NCI-H146 (cell line): ENCODE measurements around the gene ARHGAP26.

Experiments used
- DNase-seq: peaks from one replicate; lab custom pipeline; 2025; lab: John Stamatoyannopoulos, UW

The ARHGAP26 gene

DNA sequence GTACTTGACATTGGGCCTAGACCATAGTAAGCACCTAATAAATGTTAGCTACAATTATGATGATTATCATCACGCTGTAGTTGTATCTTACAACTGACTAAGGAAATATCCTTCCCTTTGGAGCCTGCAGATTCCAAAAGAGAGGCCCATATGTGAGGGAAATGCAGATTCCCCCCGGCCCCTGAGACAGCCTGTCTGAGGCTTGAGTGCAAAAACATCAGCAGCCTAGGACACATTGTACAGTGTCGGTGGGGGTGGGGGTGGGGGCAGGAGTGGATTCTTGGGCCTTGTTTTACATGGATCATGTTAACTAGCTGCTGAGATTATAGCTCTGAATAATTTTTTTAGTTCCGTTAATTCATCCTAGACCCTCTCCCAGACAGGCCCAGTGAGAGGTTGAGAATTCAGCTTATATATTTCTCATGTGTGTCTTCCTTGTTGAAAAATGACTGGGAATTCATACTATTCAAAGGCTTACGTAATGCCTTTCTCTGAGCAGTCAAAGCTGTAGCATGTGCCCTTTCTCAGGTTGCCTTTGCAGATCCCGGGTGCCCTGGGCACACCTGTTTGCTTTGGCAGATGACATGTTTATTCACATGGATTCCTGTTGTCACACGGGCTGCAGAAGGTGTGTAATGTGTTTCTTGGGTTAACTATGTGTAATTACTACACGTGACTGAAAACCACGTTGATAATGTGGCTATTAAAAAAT, 370.5 kb downstream of the ARHGAP26 start:
- peak; percentile 61 for DNase-seq

DNA sequence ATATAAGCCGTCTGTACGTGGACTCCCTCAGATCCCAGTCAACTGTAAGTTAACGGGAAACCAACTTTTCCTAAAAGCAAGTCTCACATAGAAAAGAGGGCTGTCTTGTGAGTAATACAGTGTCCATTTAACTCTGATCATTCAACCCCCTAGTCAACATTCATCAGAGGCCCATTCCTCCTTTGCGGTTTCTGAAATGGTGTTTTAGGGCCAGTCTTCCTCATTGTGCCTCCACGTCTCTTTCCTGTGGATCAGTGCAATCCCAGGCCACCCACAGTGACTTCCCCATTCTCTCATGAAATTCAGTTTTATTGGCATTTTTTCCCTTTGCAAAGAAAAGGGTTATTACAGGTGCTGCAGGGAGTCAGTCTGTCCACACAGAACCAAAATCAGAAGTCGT, 371.5 kb downstream of the ARHGAP26 start:
- DNase-seq: no peak

DNA sequence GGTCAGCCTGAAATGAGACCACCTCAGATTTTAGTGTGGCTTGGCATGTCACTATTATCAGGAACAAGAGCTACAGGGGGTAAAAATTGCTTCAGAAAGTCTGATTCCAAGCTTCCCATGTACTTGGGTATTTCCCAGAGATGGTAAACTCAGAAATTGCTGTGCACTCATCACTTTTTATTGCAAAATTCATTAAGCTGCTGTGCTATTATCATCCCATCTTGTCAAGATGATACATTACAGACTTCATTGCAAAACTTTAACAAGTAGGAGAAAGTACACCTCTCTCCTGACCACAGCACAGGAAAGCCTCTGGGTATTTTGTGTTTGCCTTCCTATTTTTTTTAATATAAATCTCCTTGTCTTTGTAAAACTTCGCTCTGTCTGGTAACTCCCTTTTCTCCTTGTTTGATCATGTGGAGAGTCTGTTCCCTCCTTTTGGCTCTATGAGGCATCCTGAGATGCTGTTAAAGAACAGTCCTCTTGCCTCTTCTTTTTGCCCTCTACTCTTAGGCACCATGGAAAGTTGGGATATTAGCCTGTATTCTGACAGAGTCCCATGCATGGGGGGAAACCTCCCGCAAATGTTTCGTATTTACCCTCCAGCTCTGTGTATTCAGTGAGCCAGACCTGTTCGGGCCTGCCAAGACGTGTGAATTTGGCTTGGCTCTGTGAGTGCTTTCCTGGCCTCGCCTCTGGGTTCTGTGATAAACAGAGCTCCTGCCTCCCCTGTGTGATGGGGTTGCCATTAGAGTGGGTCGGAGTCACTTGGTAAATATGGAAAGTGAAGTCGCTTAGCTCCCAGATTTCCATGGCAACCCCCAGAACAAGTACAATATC, 372.6 kb downstream of the ARHGAP26 start:
- peak; percentile 5 for DNase-seq

DNA sequence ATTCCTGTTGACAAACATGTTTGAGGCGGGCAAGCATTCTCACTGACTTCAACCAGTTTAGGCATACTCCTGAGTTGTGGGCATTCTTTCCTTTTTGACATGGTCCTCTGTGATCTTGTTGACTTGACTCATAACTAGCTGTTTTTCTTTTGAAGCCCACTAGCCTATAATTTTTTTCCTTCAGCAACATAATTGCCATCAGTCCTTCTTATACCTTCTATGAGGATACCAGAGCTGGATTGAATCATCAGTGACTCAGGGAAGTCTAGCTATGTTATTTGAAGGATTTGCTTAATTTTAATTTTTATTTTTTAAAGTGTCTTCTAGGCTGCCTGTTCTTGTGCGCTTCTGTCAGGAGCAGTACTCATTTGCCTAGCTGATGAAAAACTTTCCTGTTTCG, 373.8 kb downstream of the ARHGAP26 start:
- DNase-seq: no peak

DNA sequence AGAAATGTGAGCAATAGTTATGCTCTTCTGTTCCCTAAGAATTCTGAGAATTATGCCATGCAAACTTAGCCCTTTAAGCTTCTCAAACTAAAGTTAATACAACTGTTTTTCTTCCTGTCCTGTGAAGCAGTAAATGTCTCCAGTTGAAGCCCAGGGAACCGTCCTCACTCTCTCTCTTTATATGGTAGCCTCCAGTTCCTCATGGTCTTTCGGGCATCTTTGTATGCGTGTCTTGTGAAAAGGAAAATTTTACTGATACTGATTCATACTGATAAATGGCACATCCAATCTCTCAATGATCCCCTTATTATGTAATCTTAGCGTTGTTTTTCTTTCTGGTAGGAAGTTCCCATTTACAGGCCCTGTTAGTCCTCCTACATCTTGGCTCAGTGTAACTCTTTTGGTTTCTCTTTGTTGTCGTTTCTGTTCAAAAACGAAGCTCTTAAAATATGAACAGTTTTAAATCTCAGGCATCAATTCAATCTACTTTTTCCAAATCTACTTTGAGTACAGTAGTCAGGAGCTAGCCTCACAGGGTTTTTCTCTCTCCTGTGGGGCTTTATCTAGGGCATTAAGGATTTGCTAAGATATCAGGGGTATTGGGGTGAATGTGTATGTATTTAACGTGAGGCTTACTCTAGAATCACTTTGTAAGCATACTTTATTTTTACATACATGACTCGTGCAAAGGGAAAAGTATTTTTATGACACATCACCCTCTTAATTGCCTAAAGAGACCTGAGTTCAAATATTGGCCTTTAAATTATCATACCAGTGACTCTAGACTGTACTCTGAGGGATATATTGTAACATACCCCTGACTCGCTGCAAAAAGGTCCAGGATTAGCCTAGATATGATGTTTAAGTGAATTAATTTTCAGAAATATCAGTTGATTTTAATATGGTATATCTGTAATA, 375.3 kb downstream of the ARHGAP26 start:
- no peak for DNase-seq

DNA sequence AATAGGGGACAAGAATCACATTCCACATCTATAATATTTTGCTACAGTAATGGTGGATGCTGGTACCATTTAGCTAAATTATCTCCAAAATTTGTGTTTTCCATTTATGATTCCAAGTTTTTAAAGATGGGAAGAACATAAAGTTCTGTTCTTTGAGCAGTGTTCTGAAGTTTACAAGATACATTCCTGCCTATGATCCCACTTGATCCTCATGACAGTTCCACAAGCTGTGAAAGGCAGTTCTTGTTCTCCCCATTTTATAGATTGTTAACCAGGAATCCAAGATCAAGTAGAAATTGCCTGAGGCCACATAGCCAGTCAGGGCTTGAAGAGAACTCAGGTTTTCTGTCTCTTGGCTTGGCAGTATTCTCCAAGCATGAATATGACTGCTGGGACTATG, 376.0 kb downstream of the ARHGAP26 start:
- DNase-seq: no peak

DNA sequence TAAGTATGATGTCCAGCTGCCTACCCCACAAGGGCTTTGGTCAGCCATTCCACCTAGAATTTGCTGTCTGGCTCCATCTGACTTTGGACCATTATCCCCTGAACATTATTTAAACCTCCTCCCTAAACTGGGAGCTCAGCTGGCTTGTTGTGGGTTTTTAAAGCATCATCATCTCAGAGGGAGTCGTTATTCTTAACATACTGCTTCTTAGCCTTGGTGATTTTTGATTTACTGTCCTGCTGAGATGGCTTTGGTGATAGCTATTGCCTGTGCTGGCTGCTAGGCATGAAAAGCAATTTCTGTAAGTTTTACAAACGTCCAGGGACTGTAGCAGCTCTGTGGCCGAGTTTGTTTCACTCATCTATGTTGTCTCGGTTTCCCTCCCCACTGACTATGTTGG, 377.2 kb downstream of the ARHGAP26 start:
- no peak for DNase-seq

DNA sequence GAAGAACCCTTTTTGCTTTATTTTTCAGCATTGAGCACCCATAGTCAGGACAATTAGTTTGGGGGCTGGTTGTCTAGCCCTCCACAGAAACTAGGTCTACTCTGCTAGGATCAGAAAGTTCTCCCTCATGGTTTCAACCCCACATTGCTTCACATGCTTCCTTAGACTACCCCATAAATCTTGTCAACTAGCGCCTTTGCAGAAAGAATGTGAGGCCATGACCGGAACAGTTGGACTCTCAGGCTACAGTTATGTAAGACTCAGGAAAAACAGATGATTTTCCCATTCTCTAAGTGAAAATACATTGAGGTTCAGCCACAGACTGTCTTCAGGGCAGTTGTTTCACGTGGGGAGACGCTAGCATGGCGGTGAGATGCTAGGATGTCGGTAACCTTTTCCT, 377.7 kb downstream of the ARHGAP26 start:
- DNase-seq: no peak

DNA sequence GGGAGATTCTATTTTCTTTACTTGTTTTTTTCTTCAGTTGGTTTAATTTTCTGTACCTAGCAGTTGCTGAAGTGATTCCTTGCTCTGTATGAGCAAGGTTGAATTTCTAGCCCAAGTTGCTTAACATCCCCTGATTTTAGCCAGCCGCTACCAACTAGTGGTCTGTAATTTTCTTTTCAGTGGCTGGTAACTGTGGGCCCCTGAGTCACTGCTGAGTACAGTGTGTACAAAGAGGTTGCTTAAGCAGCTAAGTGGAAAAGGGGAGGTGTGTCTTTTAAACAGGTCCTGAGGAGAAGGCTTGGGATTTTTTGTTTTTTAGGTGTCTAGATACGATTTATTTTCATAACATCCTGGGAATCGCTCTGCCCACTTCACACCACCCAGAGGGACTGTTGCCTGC, 378.6 kb downstream of the ARHGAP26 start:
- DNase-seq: no peak

DNA sequence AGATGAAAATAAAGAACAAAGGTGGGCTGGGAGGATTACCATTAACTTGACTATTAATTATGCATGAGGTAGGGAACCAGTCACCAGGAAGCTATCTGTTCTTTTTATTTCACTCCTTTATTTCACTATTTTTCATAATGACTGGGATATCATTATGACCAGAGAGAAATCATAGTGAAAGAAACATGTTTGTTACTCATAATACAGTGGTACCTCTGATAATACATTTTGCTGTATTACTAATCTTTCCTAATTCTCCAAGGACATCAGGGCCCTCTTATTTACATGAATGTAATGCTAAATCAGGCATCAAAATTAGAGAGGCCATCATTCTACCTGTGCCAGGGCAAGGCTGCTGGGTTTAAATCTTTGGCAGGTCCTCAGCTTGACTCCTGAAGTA, 379.6 kb downstream of the ARHGAP26 start:
- no peak for DNase-seq

DNA sequence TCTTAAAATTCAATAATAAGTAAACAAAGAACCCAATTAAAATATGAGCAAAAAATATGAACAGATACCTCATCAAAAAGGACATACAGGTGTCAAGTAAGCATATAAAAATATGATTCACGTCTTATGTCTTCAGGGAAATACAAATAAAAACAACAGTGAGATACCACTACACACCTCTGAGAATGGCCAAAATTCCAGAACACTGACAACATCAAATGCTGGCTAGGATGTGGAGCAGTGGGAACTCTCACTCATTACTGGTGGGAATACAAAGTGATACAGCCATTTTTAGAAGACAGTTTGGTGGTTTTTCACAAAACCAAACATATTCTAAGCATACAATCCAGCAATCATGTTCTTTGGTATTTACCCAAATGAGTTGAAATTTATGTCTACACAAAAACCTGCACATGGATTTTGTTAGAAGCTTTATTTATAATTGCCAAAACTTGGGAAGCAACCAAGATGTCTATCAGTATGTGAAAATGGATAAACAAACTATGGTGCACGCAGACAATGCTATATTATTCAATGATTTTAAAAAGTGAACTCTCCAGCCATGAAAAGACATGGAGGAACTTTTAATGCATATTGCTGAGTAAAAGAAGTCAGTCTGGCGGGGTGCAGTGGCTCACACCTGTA, 381.0 kb downstream of the ARHGAP26 start:
- no peak for DNase-seq

DNA sequence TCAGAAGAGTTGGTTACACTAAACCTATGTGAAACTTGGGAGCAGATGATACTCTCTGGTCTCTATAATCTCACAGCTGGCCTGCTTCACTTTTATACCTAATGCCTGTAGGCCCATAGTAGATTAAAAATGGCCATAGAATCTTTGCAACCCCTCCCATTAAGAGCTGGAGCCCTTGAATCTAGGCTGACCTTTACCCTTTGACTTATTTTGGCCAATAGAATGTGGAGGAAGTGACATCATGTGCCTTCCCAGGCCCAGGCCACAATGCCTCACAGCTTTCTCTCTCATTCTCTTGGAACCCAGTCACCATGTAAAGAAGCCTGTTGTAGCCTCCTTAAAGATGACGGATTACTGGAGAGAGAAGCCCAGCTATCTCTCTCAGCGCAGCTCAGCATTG, 382.3 kb downstream of the ARHGAP26 start:
- no peak for DNase-seq

DNA sequence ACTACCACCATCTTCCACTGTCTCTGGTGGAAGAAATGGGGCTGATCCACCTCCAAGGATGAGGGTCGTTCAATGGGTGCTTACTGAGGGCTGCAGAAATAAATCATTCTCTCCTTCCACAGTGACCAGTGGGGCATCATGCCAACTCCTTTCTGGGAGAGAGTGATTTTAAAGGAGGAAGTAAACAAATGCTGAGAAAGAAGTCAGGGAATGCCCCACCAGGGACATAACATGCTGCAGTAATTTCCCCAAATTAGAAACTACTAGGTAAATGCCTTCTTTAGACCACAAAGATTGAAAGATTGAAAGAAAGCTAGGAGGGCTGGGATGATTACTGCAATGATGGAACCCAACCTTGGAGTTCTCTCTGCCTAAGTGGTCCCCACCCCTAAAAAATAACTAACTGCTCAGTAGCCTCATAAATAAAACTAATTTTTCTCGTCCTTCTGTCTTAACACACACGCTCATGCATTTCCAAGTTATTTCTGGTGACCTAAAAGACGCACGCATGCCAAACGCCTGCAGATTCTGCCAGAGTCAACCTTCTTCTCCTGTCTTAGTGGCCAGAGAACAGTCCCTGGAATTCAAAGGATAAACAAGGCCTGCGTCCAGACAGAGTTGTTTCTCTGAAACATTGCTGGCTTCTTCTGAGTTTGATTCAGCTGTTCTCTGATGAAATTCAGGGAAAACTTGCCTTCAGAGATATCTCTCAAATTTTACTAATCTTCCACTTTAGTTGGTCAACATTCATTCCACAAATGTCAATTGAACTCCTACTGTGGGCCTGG, 383.3 kb downstream of the ARHGAP26 start:
- no peak for DNase-seq

DNA sequence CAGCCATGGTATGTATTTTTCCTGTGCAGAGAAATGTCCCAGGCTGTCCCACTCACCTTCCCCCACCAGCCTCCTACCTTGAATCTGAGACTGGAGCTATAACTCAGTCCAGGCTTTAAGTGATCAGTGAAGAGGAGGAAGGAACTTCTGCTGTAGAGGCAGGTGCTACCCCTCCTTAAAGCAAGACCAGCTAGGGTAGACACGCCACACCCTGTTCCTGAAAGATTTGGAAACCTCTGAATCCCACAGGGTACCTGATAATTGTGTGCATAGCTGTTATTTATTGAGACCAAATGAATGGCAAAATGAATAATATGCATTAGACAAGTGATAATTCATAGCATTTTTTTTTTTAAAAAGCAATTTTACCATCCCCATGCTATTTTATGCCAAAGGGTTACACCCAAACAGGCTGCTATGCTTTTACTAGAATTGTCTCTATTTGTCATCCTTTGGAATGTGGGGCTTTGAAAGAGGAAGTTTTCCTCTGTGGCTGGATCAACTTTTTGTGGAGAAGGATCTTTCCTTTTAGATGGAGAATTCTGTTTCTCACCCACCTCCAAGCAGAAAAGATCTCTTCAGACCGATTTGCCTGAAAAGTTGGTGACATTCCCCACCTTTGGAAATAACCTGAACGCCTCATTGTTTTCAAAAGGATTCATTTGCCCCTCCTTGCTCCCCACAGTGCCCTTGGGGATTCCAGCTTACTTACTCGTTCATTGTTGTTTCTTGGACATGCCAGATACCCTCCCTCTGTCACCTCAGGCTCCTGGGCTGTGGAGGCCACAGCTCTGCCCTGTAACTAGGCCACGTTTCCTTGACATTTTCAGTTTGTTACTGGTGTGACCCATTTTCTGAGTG, 384.6 kb downstream of the ARHGAP26 start:
- no peak for DNase-seq

DNA sequence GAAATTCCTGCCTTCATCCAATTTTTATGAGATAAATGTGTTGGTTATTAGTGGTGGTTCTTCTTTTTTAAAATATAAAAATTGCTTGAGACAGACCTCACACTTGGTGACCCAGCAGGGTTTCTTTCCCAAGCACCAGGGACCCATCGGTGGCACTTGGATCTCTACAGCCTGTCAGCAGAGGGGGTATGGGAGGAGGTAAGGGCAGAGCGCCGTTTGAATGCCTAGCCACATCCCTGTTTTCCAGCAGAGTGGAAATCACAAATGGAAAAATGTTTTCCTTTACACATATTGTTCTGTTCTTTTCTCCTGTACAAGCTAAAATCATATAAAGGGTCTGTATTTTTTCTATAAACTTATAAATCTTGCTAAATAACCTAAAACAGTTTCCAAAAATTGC, 385.3 kb downstream of the ARHGAP26 start:
- DNase-seq: no peak

DNA sequence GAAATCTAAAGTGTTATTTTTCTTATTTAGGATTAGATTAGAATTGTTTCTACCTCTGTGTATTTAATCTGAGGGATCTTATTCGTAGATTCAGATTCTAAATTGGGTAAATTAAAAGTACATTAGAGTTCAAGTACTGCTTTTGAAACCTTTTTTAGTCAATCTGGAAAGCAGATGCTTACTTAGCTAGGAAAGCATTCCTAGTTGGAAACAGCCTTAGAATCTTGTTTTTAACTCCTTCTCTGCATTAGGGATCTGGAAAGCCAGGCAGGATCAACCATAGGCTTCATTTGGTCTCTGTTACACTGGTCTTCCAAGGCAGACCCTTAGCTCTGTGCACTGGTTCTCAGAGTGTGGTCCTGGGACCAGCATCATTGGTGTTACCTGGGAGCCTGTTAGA, 385.9 kb downstream of the ARHGAP26 start:
- no peak for DNase-seq

DNA sequence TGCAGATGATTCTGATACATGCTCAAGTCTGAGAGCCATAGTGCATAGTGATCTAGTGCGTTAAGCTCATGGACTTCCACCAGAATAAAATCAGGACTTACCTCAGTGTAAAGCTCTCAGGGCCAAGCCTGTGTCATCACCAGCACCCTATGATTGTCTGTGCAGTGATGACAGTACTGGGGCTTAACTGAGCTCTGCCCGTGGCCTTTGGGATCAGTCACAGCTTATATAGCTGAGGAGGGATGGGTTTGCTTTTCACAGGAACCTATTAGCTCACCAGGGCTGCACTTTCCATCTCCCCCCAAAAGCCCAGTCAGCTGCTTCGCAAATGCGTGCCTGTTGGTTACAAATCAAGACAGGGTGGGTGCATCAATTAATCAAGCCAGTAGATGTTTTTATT, 386.4 kb downstream of the ARHGAP26 start:
- DNase-seq: no peak

DNA sequence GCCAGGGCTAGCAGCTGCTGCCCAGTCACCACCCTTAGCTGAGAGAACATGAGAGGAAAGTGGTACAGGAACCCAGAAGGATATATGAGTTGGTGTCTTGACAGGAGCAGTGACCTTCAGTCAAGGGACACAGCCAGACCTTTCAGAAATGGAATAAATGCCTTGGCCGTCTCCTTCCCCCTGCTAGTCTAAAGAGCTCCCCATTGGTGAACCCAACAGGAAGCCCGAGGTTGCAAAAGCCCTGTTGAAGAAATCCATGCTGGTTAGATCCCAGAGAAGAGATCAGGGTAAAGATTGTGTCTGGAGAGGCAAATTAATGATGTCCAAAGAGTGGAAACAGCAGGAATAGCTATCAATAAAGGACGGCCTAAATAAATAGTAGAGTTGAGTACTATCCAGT, 388.9 kb downstream of the ARHGAP26 start:
- no peak for DNase-seq

DNA sequence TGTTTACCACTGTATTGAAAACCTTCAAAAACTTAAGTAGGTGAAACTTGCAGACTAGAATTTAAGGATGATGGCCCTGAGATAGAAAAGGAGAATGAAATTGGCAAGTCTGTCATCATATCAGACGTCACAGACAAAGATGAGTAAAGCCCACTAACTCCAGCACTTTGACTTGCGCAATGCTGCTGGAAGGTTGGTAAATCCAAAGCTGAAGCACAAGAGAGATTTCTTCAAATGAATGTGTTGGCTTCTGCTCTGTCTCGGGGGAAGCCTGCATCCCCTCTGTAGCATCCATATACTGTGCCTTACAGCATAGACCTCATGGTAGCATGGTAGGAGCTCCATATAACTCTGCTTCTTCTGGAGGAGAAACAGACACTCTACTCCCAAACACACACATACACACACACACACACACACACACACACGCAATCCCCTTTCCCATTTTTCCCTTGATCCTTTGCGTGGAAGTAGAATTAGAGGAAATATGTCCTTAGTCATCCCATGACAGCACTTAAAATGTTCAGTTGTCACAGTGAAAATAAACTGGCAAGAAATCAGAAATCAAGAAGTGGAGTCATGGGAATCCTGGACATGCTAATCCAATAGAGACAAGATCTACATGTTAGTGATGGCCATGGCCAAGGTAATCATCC, 391.8 kb downstream of the ARHGAP26 start:
- DNase-seq: no peak

DNA sequence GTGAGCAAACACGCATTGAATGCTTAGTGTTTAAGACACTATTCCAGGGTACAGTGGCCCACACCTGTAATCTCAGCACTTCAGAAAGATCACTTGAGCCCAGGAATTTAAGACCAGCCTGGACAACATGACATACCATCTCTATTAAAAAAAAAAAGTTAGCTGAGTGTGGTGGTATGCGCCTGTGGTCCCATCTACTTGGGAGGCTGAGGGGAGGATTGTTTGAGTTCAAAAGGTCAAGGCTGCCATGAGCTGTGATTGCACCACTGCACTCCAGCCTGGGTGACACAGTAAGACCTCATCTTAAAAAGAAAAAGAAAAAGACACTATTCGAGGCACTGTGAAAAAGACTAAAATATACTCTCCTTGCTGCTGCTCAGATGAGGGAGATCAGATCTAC, 392.6 kb downstream of the ARHGAP26 start:
- no peak for DNase-seq
